ENCODE results near the gene TBC1D1.

GRCh38 chr4:38076153-38076669, 185.3 kb downstream of the TBC1D1 start:
- TF ChIP-seq CTCF (conservative IDR thresholded peaks at IDR 0.05), result no peak
- no peak for TF ChIP-seq ZFX (IDR thresholded peaks at IDR 0.05)
